CD4-positive, alpha-beta T cell (primary cell): ENCODE data around the gene ACTR5. TPM values are rescaled to one million over a fixed set of nuclear protein-coding genes. Genes with fewer than 3 reads are reported as not detected.

Experiments
- ATAC-seq: fragments of 200-7000 bp; cut with Tn5 transposase; one replicate; pipeline ENCODE4 v1.10.0; 2022; ENCODE audit warnings: mild to moderate bottlenecking; ENCODE audit not compliant: poor library complexity
- CTCF ChIA-PET: fragments of 350-600 bp; sonication (Branson Sonifier 250); formaldehyde crosslinking; loops from one replicate; lab custom pipeline; 2021; ENCODE audit warnings: antibody characterized with exemption, inconsistent platforms; lab: Charles Lee
- POLR2A ChIA-PET: fragments of 350-600 bp; sonication (Branson Sonifier 250); formaldehyde crosslinking; loops from one replicate; lab custom pipeline; 2021; ENCODE audit warnings: antibody characterized with exemption, inconsistent platforms; lab: Charles Lee
- DNase-seq, 14 experiments: peaks; one replicate each; pipeline ENCODE4 v3.0.0-alpha.2; 2013 to 2020; ENCODE audit warnings: mixed read lengths in 2 of 14
- H3K27ac ChIP-seq, 2 donors: one replicate each; pipeline versions ENCODE4 v1.5.1 to v1.7.0; 2013; ENCODE audit warnings: low read length in 2 of 2, low read depth in 1 of 2, mild to moderate bottlenecking in 1 of 2
- H3K27me3 ChIP-seq, 2 experiments: 1 replicate in 1 of 2; 2 replicates in 1 of 2; pipeline versions ENCODE4 v1.6.1 to v1.7.0; 2013; ENCODE audit warnings: low read length in 2 of 2, control low read depth in 1 of 2, mild to moderate bottlenecking in 1 of 2, moderate library complexity in 1 of 2; ENCODE audit not compliant: insufficient read depth in 2 of 2, control insufficient read depth in 1 of 2
- H3K36me3 ChIP-seq: one replicate; pipeline ENCODE4 v1.6.1; 2013; ENCODE audit warnings: low read length, control low read depth; ENCODE audit not compliant: insufficient read depth
- H3K4me1 ChIP-seq: one replicate; pipeline ENCODE4 v1.6.1; 2013; ENCODE audit warnings: low read length, control low read depth; ENCODE audit not compliant: insufficient read depth
- H3K4me3 ChIP-seq: one replicate; pipeline ENCODE4 v1.5.1; 2013; ENCODE audit warnings: mild to moderate bottlenecking, low read length, moderate library complexity
- H3K9me3 ChIP-seq, 2 experiments: 1 replicate in 1 of 2; 2 replicates in 1 of 2; pipeline versions ENCODE4 v1.6.1 to v1.7.0; 2013; ENCODE audit warnings: low read length in 2 of 2, mild to moderate bottlenecking in 2 of 2, control low read depth in 1 of 2, moderate library complexity in 1 of 2; ENCODE audit not compliant: control insufficient read depth in 1 of 2, insufficient read depth in 1 of 2
- H3K27ac Mint-ChIP-seq: one replicate; pipeline ENCODE4 v1.8.0; 2020; ENCODE audit warnings: mixed read lengths
- H3K27me3 Mint-ChIP-seq: one replicate; pipeline ENCODE4 v1.8.0; 2021; ENCODE audit warnings: mixed read lengths
- H3K36me3 Mint-ChIP-seq: one replicate; pipeline ENCODE4 v1.8.0; 2021; ENCODE audit warnings: low read depth, mixed read lengths
- H3K4me1 Mint-ChIP-seq: one replicate; pipeline ENCODE4 v1.8.0; 2021; ENCODE audit warnings: low read depth, mixed read lengths
- H3K4me3 Mint-ChIP-seq: one replicate; pipeline ENCODE4 v1.8.0; 2020; ENCODE audit warnings: mild to moderate bottlenecking, mixed read lengths
- H3K9me3 Mint-ChIP-seq: one replicate; pipeline ENCODE4 v1.8.0; 2020; ENCODE audit warnings: mixed read lengths
- intact Hi-C, 2 experiments: fragments of 100-400 bp; cut with DNase I in 1 of 2; cut with micrococcal nuclease in 1 of 2; formaldehyde crosslinking; loops; one replicate each; pipeline versions ENCODE4 v1.15.1 to v1.9.0; 2023 to 2025; cut with DNase I, micrococcal nuclease
- total RNA-seq, 174 experiments: library from RNA in 2 of 174; stranded (reverse) in 2 of 174; gene quantifications; one replicate each; pipeline ENCODE4 v1.2.3 and lab custom pipeline; 2021 to 2026
- TF ChIP-seq, protein P1 (sequence below): fragments of 200-600 bp; IDR thresholded peaks from one replicate; pipeline ENCODE4 v1.8.0; 2022; ENCODE audit warnings: antibody characterized with exemption, mild to moderate bottlenecking

Gene ACTR5
- total RNA-seq, 2 experiments from 2014 or later, result 11.1 to 11.9 TPM

GRCh38 chr20:38766071-38766470 lies 17.8 kb downstream of the ACTR5 start:
- ChIA-PET POLR2A (no interaction called here), CTCF (no interaction called here)
- no peaks in the 10 kb centered on the region for H3K9me3 ChIP-seq
- no peaks in the 10 kb centered on the region for H3K4me1 ChIP-seq
- H3K36me3 ChIP-seq, result peaks cover 74% of the 10 kb centered on the region
- H3K27ac Mint-ChIP-seq, result no peak overlapping the region
- TF ChIP-seq, protein P1, sequence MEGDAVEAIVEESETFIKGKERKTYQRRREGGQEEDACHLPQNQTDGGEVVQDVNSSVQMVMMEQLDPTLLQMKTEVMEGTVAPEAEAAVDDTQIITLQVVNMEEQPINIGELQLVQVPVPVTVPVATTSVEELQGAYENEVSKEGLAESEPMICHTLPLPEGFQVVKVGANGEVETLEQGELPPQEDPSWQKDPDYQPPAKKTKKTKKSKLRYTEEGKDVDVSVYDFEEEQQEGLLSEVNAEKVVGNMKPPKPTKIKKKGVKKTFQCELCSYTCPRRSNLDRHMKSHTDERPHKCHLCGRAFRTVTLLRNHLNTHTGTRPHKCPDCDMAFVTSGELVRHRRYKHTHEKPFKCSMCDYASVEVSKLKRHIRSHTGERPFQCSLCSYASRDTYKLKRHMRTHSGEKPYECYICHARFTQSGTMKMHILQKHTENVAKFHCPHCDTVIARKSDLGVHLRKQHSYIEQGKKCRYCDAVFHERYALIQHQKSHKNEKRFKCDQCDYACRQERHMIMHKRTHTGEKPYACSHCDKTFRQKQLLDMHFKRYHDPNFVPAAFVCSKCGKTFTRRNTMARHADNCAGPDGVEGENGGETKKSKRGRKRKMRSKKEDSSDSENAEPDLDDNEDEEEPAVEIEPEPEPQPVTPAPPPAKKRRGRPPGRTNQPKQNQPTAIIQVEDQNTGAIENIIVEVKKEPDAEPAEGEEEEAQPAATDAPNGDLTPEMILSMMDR, result no peak
- H3K27me3 Mint-ChIP-seq, result no peaks in the 10 kb centered on the region
- no peak overlapping the region for H3K4me3 ChIP-seq
- no peaks in the 10 kb centered on the region for H3K9me3 Mint-ChIP-seq
- no peaks in the 10 kb centered on the region for H3K27me3 ChIP-seq
- H3K4me1 Mint-ChIP-seq, result no peaks in the 10 kb centered on the region
- intact Hi-C loops, result no loop called here
- no peak for ATAC-seq
- no peak overlapping the region for H3K27ac ChIP-seq
- peaks cover 97% of the 10 kb centered on the region for H3K36me3 Mint-ChIP-seq
- H3K4me3 Mint-ChIP-seq, result no peak overlapping the region
- DNase-seq, result no peak

DNA sequence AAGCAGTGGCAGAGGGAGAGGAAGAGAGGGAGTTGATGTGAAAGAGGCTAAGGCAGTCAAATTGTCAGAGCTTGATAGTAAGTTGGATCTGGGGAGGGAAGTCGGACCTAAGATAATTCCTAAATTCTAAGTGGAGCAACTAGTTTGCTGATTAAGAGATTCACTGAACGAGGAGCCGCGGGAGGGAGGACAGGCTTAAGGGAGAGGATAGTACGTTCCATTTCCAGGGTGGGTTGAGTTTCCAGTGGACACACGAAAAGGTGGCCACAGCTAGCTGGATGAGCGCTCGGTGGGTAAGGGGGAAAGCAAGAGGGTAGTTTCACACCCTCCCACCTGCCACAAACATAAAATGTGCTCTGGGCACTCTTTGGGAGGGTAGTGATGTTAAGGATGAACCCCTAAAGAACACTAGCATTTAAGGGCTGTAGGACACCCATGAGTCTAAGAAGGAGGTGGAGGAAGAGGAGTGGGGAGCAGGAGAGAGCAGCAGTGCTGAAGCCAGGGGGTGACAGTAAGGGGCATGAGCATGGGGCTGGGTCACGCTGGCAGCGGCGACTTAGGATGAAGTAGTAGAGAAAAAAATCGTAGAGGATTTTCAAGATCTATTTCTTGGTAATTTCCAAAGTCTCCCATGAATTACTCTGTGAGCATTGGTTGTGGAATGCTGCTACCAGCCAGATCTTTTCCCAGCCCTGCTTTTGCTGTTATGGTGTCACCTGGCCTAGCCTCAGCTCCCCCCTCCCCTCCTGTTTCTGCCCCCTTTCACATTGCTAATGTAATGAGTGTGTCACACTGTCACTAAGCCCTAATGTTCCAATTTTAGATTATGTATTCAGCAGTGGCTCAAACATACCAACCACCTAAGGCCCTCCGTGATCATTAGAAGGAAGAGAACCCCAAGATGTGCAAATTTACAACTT lies 21.4 kb downstream of the ACTR5 start:
- no peak overlapping the region for H3K4me3 ChIP-seq
- Mint-ChIP-seq H3K4me3 (no peak overlapping the region), H3K4me1 (no peaks in the 10 kb centered on the region), H3K9me3 (no peaks in the 10 kb centered on the region), H3K36me3 (peaks cover 97% of the 10 kb centered on the region), H3K27me3 (no peaks in the 10 kb centered on the region), H3K27ac (no peak overlapping the region)
- CTCF ChIA-PET, result no interaction called here
- ATAC-seq, result no peak
- POLR2A ChIA-PET, result no interaction called here
- peaks cover 0 to 5% of the 10 kb centered on the region in 2 experiments for H3K9me3 ChIP-seq
- no peaks in the 10 kb centered on the region for H3K27me3 ChIP-seq
- no peaks in the 10 kb centered on the region for H3K4me1 ChIP-seq
- DNase-seq, result no peak
- H3K27ac ChIP-seq, result no peak overlapping the region
- peaks cover 73% of the 10 kb centered on the region for H3K36me3 ChIP-seq
- TF ChIP-seq, protein P1, result no peak
- intact Hi-C loops, result no loop called here

DNA sequence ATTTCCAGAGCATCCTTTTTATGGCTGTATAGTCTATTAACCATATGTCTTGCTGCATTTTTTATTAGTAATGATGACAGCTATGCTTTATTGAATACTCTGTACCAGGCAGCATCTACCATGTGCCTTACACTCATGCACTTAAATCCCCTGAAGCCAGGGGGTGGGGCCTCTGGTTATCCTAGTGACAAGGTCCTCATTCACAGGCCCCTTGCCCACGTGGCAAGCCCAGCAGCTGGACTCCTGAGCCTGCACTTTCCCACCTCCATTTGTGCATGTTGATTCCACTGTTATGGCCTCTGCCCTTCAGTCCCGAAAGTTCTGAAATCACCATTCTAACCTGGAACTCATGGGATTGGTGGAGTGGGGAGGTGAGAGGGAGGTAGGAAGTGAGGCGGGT lies 22.3 kb downstream of the ACTR5 start:
- ATAC-seq (no peak), DNase-seq (no peak)
- no peaks in the 10 kb centered on the region for H3K27me3 ChIP-seq
- no peaks in the 10 kb centered on the region for H3K27me3 Mint-ChIP-seq
- H3K9me3 Mint-ChIP-seq, result no peaks in the 10 kb centered on the region
- peaks cover 97% of the 10 kb centered on the region for H3K36me3 Mint-ChIP-seq
- H3K36me3 ChIP-seq, result peaks cover 68% of the 10 kb centered on the region
- CTCF ChIA-PET, result no interaction called here
- no peaks in the 10 kb centered on the region for H3K4me1 Mint-ChIP-seq
- no peak overlapping the region for H3K4me3 ChIP-seq
- H3K27ac ChIP-seq, result no peak overlapping the region
- H3K4me1 ChIP-seq, result no peaks in the 10 kb centered on the region
- intact Hi-C loops, result no loop called here
- POLR2A ChIA-PET, result no interaction called here
- H3K4me3 Mint-ChIP-seq, result no peak overlapping the region
- TF ChIP-seq, protein P1, result no peak
- H3K9me3 ChIP-seq, result peaks cover 0 to 5% of the 10 kb centered on the region in 2 experiments
- no peak overlapping the region for H3K27ac Mint-ChIP-seq
